Ishikawa (cell line): ENCODE data around the gene STXBP4.

ENCODE experiments used
- CEBPB ChIP-seq: IDR thresholded peaks from 2 replicates; pipeline ENCODE4 v1.6.1; 2012
- EGR1 ChIP-seq: IDR thresholded peaks from 2 replicates; pipeline ENCODE4 v1.6.1; 2012
- EP300 ChIP-seq: IDR thresholded peaks from 2 replicates; pipeline ENCODE4 v1.6.1; 2012; ENCODE audit warnings: borderline replicate concordance
- FOXM1 ChIP-seq: IDR thresholded peaks from 2 replicates; pipeline ENCODE4 v1.6.1; 2012; ENCODE audit warnings: low read depth, borderline replicate concordance
- NFIC ChIP-seq: IDR thresholded peaks from 2 replicates; pipeline ENCODE4 v1.6.1; 2012
- RAD21 ChIP-seq: IDR thresholded peaks from 2 replicates; pipeline ENCODE4 v1.6.1; 2012; ENCODE audit warnings: low read depth
- TAF1 ChIP-seq: IDR thresholded peaks from 2 replicates; pipeline ENCODE4 v1.6.1; 2012; ENCODE audit warnings: low read depth, mild to moderate bottlenecking
- TCF12 ChIP-seq: IDR thresholded peaks from 2 replicates; pipeline ENCODE4 v1.6.1; 2012; ENCODE audit warnings: low read depth
- TEAD4 ChIP-seq: IDR thresholded peaks from 2 replicates; pipeline ENCODE4 v1.6.1; 2012
- YY1 ChIP-seq: IDR thresholded peaks from 2 replicates; pipeline ENCODE4 v1.6.1; 2012; ENCODE audit warnings: low read depth
- TF ChIP-seq, protein P1 (sequence below): IDR thresholded peaks from 2 replicates; pipeline ENCODE4 v1.6.1; 2012; ENCODE audit warnings: low read depth, mild to moderate bottlenecking
- TF ChIP-seq, protein P2 (sequence below): IDR thresholded peaks from 2 replicates; pipeline ENCODE4 v1.6.1; 2012

DNA sequence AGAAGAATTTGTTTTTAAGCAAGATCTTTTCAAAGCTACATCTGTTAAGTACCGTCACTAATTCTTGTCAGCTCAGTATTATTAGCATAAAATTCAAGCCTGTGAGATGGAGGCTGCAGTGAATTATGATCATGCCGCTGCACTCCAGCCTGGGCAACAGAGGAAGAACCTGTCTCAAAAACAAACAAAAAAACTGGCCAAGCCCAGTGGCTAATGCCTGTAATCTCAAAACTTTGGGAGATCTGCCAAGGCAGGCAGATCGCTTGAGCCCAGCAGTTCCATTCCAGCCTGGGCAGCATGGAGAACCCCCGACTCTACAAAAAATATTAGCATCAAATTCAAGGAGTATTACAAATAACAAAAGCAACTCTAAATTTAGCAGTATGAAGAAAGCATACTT, 88.0 kb downstream of the STXBP4 start:
- TF ChIP-seq RAD21, result no peak
- no peak for TF ChIP-seq EP300
- no peak for TF ChIP-seq YY1
- TF ChIP-seq FOXM1, result no peak
- TF ChIP-seq, protein P1, sequence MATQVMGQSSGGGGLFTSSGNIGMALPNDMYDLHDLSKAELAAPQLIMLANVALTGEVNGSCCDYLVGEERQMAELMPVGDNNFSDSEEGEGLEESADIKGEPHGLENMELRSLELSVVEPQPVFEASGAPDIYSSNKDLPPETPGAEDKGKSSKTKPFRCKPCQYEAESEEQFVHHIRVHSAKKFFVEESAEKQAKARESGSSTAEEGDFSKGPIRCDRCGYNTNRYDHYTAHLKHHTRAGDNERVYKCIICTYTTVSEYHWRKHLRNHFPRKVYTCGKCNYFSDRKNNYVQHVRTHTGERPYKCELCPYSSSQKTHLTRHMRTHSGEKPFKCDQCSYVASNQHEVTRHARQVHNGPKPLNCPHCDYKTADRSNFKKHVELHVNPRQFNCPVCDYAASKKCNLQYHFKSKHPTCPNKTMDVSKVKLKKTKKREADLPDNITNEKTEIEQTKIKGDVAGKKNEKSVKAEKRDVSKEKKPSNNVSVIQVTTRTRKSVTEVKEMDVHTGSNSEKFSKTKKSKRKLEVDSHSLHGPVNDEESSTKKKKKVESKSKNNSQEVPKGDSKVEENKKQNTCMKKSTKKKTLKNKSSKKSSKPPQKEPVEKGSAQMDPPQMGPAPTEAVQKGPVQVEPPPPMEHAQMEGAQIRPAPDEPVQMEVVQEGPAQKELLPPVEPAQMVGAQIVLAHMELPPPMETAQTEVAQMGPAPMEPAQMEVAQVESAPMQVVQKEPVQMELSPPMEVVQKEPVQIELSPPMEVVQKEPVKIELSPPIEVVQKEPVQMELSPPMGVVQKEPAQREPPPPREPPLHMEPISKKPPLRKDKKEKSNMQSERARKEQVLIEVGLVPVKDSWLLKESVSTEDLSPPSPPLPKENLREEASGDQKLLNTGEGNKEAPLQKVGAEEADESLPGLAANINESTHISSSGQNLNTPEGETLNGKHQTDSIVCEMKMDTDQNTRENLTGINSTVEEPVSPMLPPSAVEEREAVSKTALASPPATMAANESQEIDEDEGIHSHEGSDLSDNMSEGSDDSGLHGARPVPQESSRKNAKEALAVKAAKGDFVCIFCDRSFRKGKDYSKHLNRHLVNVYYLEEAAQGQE, result no peak
- no peak for TF ChIP-seq NFIC
- TF ChIP-seq TAF1, result no peak
- no peak for TF ChIP-seq CEBPB
- no peak for TF ChIP-seq TEAD4
- TF ChIP-seq, protein P2, sequence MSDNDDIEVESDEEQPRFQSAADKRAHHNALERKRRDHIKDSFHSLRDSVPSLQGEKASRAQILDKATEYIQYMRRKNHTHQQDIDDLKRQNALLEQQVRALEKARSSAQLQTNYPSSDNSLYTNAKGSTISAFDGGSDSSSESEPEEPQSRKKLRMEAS, result no peak
- TF ChIP-seq TCF12, result no peak
- no peak for TF ChIP-seq EGR1
